Measurements from ENCODE around the gene NT5C1A.

The NT5C1A gene

DNA sequence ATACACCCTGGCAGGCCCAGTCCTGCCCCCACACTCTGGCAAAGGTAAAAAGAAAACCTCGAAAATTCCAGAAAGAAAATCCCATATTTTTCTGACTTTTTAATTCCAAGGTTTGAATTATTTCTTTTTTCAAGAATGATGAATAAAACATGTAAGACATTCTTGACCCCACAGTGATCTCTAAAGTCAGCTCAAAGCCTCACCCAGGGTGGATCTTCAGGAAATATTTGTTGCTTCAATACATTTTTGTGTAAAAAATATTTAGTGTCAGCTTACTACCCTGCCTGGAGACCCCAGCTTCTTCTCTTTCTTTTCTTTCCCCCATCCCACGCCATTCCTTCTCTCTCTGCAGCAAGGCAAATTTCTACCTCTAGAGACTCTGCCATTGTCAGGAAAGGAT lies 7.0 kb upstream of the NT5C1A start:
- ChIA-PET POLR2A (no interaction called here), CTCF (interaction anchor here (0.5 to 2.1 kb wide), 3 partner anchors 21 to 488 kb away, joined by 3 to 9 read pairs (median 3); no protein-coding TSS in a partner anchor)
- TF ChIP-seq OSR2 (tag by site-specific recombination; IDR thresholded peaks at IDR 0.05) = no peak
- TF ChIP-seq ZIC2 (tag by site-specific recombination; IDR thresholded peaks at IDR 0.05) = no peak
- no peak for TF ChIP-seq ZNF701 (tag by site-specific recombination; IDR thresholded peaks at IDR 0.05)
- no peak for TF ChIP-seq ZNF221 (tag by site-specific recombination; IDR thresholded peaks at IDR 0.05; ENCODE audit: borderline replicate concordance)
- no peak for TF ChIP-seq SP2 (tag by site-specific recombination; IDR thresholded peaks at IDR 0.05)
- TF ChIP-seq, protein P1, sequence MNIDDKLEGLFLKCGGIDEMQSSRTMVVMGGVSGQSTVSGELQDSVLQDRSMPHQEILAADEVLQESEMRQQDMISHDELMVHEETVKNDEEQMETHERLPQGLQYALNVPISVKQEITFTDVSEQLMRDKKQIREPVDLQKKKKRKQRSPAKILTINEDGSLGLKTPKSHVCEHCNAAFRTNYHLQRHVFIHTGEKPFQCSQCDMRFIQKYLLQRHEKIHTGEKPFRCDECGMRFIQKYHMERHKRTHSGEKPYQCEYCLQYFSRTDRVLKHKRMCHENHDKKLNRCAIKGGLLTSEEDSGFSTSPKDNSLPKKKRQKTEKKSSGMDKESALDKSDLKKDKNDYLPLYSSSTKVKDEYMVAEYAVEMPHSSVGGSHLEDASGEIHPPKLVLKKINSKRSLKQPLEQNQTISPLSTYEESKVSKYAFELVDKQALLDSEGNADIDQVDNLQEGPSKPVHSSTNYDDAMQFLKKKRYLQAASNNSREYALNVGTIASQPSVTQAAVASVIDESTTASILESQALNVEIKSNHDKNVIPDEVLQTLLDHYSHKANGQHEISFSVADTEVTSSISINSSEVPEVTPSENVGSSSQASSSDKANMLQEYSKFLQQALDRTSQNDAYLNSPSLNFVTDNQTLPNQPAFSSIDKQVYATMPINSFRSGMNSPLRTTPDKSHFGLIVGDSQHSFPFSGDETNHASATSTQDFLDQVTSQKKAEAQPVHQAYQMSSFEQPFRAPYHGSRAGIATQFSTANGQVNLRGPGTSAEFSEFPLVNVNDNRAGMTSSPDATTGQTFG (tag by site-specific recombination; IDR thresholded peaks at IDR 0.05; ENCODE audit: borderline replicate concordance) = no peak
- no peak for TF ChIP-seq ZNF174 (tag by site-specific recombination; IDR thresholded peaks at IDR 0.05)
- TF ChIP-seq, protein P2, sequence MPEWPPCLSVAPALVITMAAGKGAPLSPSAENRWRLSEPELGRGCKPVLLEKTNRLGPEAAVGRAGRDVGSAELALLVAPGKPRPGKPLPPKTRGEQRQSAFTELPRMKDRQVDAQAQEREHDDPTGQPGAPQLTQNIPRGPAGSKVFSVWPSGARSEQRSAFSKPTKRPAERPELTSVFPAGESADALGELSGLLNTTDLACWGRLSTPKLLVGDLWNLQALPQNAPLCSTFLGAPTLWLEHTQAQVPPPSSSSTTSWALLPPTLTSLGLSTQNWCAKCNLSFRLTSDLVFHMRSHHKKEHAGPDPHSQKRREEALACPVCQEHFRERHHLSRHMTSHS (tag by site-specific recombination; IDR thresholded peaks at IDR 0.05) = no peak
- no peak for TF ChIP-seq ZNF660 (tag by site-specific recombination; IDR thresholded peaks at IDR 0.05)
- TF ChIP-seq, protein P3, sequence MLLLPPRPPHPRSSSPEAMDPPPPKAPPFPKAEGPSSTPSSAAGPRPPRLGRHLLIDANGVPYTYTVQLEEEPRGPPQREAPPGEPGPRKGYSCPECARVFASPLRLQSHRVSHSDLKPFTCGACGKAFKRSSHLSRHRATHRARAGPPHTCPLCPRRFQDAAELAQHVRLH (tag by site-specific recombination; IDR thresholded peaks at IDR 0.05) = no peak
- no peaks in the 10 kb centered on the region for H3K4me1 ChIP-seq (ENCODE audit: control insufficient read depth, insufficient read depth, low read length)
- no peak overlapping the region for H3K27ac ChIP-seq (ENCODE audit: extremely low read depth, low read depth, low read length)
- no peaks in the 10 kb centered on the region for H3K9me3 ChIP-seq (ENCODE audit: control insufficient read depth, insufficient read depth, low read depth, low read length)
- H3K36me3 ChIP-seq (ENCODE audit: control insufficient read depth in 2 of 2, insufficient read depth in 1 of 2, low read length in 2 of 2) = no peaks in the 10 kb centered on the region
- H3K4me3 ChIP-seq (ENCODE audit: low read depth, low read length) = no peak overlapping the region

DNA sequence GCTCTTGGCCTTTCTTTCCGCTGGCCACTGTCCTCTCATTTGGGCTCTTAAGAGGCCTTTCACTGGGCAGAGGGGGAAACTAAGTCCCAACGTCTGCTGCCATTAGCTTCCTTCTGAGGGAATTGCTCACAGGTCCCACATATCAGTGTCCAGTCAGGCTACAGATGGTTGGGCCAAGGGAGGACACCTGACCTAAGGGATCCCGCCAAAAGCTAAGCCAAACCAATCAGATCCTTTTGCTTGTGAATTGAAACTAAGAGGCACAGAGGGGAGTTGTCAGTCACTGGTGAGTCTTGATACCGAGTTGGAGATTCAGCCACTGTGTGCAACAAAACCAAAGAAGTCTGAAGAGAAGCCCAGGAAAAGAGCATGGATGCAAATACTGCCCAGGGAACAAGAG lies 5.7 kb upstream of the NT5C1A start:
- H3K4me1 ChIP-seq (ENCODE audit: control insufficient read depth, insufficient read depth, low read length) = no peaks in the 10 kb centered on the region
- no peaks in the 10 kb centered on the region for H3K36me3 ChIP-seq (ENCODE audit: control insufficient read depth in 2 of 2, insufficient read depth in 1 of 2, low read length in 2 of 2)
- CTCF ChIA-PET = interaction anchor here (2.1 kb wide), 1 partner anchor 19 kb away, joined by 9 read pairs; no protein-coding TSS in a partner anchor
- no peak overlapping the region for H3K27ac ChIP-seq (ENCODE audit: extremely low read depth, low read depth, low read length)
- TF ChIP-seq SALL2 (tag by site-specific recombination; IDR thresholded peaks at IDR 0.05; ENCODE audit: borderline replicate concordance) = no peak
- no peak for TF ChIP-seq ZNF138 (tag by site-specific recombination; IDR thresholded peaks at IDR 0.05; ENCODE audit: borderline replicate concordance)
- H3K4me3 ChIP-seq (ENCODE audit: low read depth, low read length) = no peak overlapping the region
- POLR2A ChIA-PET = no interaction called here
- no peaks in the 10 kb centered on the region for H3K9me3 ChIP-seq (ENCODE audit: control insufficient read depth, insufficient read depth, low read depth, low read length)

DNA sequence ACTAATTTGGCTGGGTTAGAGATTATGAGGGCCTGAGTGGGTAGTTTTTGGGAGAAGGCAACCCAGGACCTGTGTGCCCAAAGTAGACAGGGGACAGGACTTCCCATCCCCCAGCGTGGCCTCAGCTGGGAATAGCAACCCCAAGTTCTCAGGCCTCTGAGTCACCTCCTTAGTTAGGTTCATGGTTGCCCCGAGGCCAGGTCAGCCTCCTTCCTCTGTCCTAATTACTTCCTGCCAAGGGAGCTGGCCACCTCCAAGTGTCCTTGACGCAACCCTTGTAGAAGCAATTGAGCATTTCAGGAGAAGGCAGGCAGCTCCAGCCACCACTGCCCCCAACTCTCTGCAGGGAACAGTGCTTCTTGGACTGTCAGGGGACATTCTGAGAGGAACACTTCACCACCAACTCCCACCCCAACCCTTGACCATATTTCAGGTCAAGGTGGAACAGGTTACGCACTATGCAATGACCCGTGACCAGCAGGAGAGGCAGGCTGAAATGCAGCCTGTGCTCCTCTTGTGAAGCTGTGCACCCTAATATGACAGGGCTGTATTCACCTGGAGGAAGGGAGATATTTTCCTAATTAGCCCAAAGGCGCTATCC lies 5.1 kb upstream of the NT5C1A start:
- no peaks in the 10 kb centered on the region for H3K36me3 ChIP-seq (ENCODE audit: control insufficient read depth in 2 of 2, insufficient read depth in 1 of 2, low read length in 2 of 2)
- ChIA-PET POLR2A (no interaction called here), CTCF (interaction anchor here (2.1 kb wide), 1 partner anchor 19 kb away, joined by 9 read pairs; no protein-coding TSS in a partner anchor)
- H3K4me1 ChIP-seq (ENCODE audit: control insufficient read depth, insufficient read depth, low read length) = no peaks in the 10 kb centered on the region
- no peak overlapping the region for H3K4me3 ChIP-seq (ENCODE audit: low read depth, low read length)
- TF ChIP-seq, protein P4, sequence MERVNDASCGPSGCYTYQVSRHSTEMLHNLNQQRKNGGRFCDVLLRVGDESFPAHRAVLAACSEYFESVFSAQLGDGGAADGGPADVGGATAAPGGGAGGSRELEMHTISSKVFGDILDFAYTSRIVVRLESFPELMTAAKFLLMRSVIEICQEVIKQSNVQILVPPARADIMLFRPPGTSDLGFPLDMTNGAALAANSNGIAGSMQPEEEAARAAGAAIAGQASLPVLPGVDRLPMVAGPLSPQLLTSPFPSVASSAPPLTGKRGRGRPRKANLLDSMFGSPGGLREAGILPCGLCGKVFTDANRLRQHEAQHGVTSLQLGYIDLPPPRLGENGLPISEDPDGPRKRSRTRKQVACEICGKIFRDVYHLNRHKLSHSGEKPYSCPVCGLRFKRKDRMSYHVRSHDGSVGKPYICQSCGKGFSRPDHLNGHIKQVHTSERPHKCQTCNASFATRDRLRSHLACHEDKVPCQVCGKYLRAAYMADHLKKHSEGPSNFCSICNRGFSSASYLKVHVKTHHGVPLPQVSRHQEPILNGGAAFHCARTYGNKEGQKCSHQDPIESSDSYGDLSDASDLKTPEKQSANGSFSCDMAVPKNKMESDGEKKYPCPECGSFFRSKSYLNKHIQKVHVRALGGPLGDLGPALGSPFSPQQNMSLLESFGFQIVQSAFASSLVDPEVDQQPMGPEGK (tag by site-specific recombination; IDR thresholded peaks at IDR 0.05) = no peak
- no peak for TF ChIP-seq ZNF354C (tag by site-specific recombination; IDR thresholded peaks at IDR 0.05; ENCODE audit: borderline replicate concordance, low read depth)
- TF ChIP-seq YY2 (tag by site-specific recombination; IDR thresholded peaks at IDR 0.05) = no peak
- TF ChIP-seq, protein P5, sequence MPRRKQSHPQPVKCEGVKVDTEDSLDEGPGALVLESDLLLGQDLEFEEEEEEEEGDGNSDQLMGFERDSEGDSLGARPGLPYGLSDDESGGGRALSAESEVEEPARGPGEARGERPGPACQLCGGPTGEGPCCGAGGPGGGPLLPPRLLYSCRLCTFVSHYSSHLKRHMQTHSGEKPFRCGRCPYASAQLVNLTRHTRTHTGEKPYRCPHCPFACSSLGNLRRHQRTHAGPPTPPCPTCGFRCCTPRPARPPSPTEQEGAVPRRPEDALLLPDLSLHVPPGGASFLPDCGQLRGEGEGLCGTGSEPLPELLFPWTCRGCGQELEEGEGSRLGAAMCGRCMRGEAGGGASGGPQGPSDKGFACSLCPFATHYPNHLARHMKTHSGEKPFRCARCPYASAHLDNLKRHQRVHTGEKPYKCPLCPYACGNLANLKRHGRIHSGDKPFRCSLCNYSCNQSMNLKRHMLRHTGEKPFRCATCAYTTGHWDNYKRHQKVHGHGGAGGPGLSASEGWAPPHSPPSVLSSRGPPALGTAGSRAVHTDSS (tag by site-specific recombination; IDR thresholded peaks at IDR 0.05) = no peak
- TF ChIP-seq ZNF654 (tag by site-specific recombination; IDR thresholded peaks at IDR 0.05; ENCODE audit: low read depth) = no peak
- no peak for TF ChIP-seq REPIN1 (tag by site-specific recombination; IDR thresholded peaks at IDR 0.05; ENCODE audit: low read depth)
- TF ChIP-seq, protein P6, sequence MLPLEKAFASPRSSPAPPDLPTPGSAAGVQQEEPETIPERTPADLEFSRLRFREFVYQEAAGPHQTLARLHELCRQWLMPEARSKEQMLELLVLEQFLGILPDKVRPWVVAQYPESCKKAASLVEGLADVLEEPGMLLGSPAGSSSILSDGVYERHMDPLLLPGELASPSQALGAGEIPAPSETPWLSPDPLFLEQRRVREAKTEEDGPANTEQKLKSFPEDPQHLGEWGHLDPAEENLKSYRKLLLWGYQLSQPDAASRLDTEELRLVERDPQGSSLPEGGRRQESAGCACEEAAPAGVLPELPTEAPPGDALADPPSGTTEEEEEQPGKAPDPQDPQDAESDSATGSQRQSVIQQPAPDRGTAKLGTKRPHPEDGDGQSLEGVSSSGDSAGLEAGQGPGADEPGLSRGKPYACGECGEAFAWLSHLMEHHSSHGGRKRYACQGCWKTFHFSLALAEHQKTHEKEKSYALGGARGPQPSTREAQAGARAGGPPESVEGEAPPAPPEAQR (tag by site-specific recombination; IDR thresholded peaks at IDR 0.05) = no peak
- TF ChIP-seq ZNF266 (tag by site-specific recombination; IDR thresholded peaks at IDR 0.05; ENCODE audit: low read depth) = no peak
- TF ChIP-seq ZNF664 (tag by site-specific recombination; IDR thresholded peaks at IDR 0.05) = no peak
- no peak for TF ChIP-seq SCRT1 (tag by site-specific recombination; IDR thresholded peaks at IDR 0.05; ENCODE audit: borderline replicate concordance)
- H3K9me3 ChIP-seq (ENCODE audit: control insufficient read depth, insufficient read depth, low read depth, low read length) = no peaks in the 10 kb centered on the region
- no peak overlapping the region for H3K27ac ChIP-seq (ENCODE audit: extremely low read depth, low read depth, low read length)

Data from HEK293 (cell line).